LNCaP clone FGC (cell line): ENCODE measurements around the gene ADK.

ENCODE experiments used
- DNase-seq: peaks from one replicate; pipeline ENCODE4 v3.0.0-alpha.2; 2011; ENCODE audit warnings: low read depth
- H3K4me3 ChIP-seq: 2 replicates; pipeline ENCODE4 v1.5.1; 2011; ENCODE audit warnings: mild to moderate bottlenecking, low read depth, low read length, control low read depth
- TF ChIP-seq, protein P1 (sequence below): IDR thresholded peaks from 2 replicates; pipeline ENCODE4 v1.5.1; 2012; ENCODE audit warnings: mild to moderate bottlenecking; ENCODE audit not compliant: control insufficient read depth, insufficient read depth; ENCODE audit errors: extremely low read depth

Gene ADK

DNA sequence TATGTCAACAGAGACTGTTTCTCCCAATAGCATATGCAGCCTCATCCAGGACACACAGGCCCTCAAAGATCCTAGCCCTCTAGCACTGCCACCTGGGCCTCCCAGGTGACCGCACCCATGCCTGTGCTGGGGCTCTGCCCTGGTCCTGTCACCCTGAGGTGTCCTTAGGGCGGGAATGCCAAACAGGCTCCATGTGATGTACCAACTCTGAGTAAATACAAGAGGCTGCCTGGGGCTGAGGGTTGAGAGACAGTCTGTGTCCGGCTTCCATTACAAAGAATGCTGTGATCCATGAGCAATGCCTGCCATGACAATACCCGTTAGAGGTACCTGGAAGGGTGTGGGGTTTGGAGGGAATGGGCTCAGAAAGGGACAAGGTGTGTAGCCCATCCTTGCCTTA, 592.4 kb downstream of the ADK start:
- TF ChIP-seq, protein P1, sequence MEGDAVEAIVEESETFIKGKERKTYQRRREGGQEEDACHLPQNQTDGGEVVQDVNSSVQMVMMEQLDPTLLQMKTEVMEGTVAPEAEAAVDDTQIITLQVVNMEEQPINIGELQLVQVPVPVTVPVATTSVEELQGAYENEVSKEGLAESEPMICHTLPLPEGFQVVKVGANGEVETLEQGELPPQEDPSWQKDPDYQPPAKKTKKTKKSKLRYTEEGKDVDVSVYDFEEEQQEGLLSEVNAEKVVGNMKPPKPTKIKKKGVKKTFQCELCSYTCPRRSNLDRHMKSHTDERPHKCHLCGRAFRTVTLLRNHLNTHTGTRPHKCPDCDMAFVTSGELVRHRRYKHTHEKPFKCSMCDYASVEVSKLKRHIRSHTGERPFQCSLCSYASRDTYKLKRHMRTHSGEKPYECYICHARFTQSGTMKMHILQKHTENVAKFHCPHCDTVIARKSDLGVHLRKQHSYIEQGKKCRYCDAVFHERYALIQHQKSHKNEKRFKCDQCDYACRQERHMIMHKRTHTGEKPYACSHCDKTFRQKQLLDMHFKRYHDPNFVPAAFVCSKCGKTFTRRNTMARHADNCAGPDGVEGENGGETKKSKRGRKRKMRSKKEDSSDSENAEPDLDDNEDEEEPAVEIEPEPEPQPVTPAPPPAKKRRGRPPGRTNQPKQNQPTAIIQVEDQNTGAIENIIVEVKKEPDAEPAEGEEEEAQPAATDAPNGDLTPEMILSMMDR: no peak
- no peak for DNase-seq
- no peak overlapping the region for H3K4me3 ChIP-seq

DNA sequence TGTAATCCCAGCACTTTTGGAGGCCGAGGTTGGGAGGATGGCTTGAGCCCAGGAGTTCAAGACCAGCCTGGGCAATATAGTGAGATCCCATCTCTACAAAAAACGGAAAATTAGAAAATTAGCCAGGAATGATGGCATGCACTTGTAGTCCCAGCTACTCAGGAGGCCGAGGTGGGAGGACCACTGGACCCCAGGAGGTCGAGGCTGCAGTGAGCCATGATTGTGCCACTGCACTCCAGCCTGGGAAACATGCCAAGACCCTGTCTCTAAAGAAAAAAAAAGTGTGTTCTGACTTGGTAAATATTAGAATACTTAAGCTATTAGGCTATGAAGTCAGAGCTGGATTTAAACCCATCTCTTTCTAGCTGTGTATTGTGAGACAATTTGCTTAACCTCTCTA, 594.4 kb downstream of the ADK start:
- TF ChIP-seq, protein P1: no peak

DNA sequence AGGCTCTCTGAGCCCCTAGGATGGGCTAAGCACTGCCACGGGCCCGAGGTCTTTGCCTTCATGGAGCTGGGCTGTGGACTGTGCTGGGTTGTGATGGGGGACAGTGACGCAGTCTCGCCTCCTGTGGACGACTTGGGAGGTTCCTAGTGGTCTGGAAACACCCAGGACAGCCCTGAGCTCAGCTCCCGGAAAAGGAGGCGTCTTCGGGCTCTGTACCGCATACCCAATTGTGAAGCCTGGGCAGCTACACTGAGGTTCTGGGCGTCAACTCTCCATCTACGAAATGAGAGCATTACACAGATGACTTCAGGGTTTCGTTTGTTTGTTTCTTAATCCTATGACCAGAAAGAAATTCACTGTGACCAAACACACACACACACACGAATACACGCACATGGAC, 595.8 kb downstream of the ADK start:
- TF ChIP-seq, protein P1: no peak
- no peak overlapping the region for H3K4me3 ChIP-seq
- DNase-seq: no peak

More for the DNA sequence above, 594.4 kb downstream of the ADK start:
- H3K4me3 ChIP-seq: no peak overlapping the region
- DNase-seq: no peak

DNA sequence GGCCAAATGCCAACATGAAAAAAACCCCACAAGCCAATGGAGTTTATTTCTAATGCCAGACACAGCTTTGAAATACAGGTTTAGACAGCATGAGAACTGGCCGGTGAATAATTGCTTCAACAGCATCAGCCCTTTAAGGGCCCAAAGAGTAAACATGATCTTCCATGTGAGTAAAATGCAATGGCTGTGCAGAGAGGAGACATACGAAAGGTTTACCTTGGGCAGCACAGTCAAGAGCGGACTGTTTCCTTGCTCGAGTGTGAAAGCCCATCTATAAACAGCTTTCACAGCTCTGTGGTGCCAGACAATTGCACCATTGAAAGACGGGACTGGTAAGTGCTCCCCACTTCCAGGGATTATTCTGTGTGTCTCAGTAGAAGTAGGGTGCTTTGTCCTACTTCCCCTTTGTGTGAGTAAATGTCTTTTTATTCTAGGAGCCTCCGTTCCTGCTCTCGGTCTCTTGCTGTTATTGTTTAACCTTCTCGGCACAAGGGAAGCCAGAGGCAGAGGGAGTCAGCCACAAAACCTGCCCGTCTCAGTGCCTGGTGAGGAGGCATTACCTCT, 597.5 kb downstream of the ADK start:
- no peak for DNase-seq
- TF ChIP-seq, protein P1: no peak
- no peak overlapping the region for H3K4me3 ChIP-seq

DNA sequence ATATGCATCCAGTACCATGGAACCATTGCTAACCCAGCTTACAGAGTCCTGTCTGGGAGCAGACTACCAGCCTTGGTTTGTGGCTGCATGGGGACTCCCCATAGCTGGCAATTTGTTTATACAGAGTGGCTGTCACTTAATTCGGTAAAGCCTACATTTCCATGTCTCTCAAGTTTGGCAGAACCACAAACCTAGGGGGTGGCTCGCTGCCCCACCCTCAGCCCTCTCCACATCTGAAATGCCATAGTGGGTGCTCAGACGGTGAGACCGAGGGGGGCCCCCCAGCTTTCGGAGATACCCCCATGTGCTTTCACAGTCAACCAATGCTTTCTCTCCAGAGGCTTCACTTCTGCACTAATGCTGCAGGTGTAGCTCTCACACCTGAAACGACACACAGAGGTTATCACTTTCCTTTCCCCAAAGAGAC, 599.8 kb downstream of the ADK start:
- TF ChIP-seq, protein P1: no peak
- DNase-seq: no peak
- no peak overlapping the region for H3K4me3 ChIP-seq

DNA sequence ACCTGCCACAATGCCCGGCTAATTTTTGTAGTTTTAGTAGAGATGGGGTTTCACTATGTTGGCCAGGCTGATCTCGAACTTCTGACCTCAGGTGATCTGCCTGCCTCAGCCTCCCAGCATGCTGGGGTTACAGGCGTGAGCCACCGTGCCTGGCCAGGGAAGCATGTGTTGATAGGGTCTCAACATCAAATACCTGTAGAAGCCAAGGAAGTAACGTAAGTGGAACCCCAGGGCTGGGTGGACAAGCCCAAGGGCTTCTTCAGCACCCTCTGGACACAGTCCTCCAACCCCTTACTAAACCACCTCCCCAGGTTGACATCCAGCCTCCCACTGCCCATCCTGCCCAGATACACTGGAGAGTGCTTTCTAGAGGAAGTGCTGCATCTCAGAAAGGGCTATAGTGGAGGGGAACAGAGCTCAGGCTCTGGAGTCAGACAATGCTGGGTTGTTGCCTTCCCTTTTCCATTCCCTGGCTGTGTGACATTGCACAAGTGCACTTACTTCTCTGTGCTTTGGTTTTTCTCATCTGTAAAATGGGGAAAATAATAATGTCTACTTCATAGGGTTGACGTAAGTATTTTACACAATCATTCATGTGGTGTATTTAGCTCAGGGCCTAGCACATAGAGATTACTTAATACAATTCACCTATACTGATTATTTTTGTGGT, 601.5 kb downstream of the ADK start:
- TF ChIP-seq, protein P1: no peak
- no peak overlapping the region for H3K4me3 ChIP-seq
- no peak for DNase-seq
